Ascending aorta (tissue), 2 donors: ENCODE results near the gene EDN2. TPM values are rescaled to one million over a fixed set of nuclear protein-coding genes. Genes with fewer than 3 reads are reported as not detected.
A peak's percentile ranks its signal among the peaks of the same experiment; 100 is the strongest.

Experiments used
- DNase-seq, 2 donors: peaks; one replicate each; pipeline ENCODE4 v3.0.0-alpha.2; 2019; ENCODE audit warnings: low spot score in 2 of 2
- H3K27ac ChIP-seq, 2 donors: fragments of 200-600 bp; sonication (generic); one replicate each; pipeline ENCODE4 v1.5.1; 2016 to 2017; ENCODE audit warnings: mild to moderate bottlenecking in 1 of 2
- H3K27me3 ChIP-seq: fragments of 200-600 bp; sonication (generic); one replicate; pipeline ENCODE4 v1.5.1; 2017
- H3K36me3 ChIP-seq, 2 donors: fragments of 200-600 bp; sonication (generic); one replicate each; pipeline ENCODE4 v1.5.1; 2016
- H3K4me1 ChIP-seq, 2 donors: fragments of 200-600 bp; sonication (generic); one replicate each; pipeline ENCODE4 v1.5.1; 2016 to 2017; ENCODE audit warnings: mild to moderate bottlenecking in 1 of 2
- H3K4me3 ChIP-seq, 2 donors: fragments of 200-600 bp; sonication (generic); one replicate each; pipeline ENCODE4 v1.5.1; 2016 to 2017; ENCODE audit warnings: mild to moderate bottlenecking in 1 of 2
- H3K9me3 ChIP-seq, 2 donors: fragments of 200-600 bp; sonication (generic); one replicate each; pipeline ENCODE4 v1.5.1; 2016
- intact Hi-C: fragments of 100-400 bp; cut with DNase I; formaldehyde crosslinking; loops from one replicate; pipeline ENCODE4 v1.15.1; 2023
- total RNA-seq: library from RNA; depleted of rRNA; stranded (reverse); fragments of >200 nt; gene quantifications from one replicate; pipeline ENCODE4 v1.1.0, GENCODE V29; 2016
- TF ChIP-seq, protein P1 (sequence below), 3 experiments: fragments of 200-600 bp in 2 of 3; fragments of 450-650 bp in 1 of 3; sonication (generic) in 2 of 3; IDR thresholded peaks; one replicate each; pipeline ENCODE4 v1.5.1; 2016 to 2019; ENCODE audit warnings: antibody characterized with exemption in 3 of 3, mild to moderate bottlenecking in 1 of 3, moderate library complexity in 1 of 3

EDN2 gene
- total RNA-seq, 1 donor from 2014 or later = not detected

GRCh38 chr1:41504114-41505035 is 19.9 kb upstream of the EDN2 start:
- intact Hi-C loops = loop anchor here (5.0 kb wide), 1 partner anchor 122 kb away; no protein-coding TSS in a partner anchor
- no peaks in the 10 kb centered on the region for H3K9me3 ChIP-seq
- no peak overlapping the region for H3K27ac ChIP-seq
- TF ChIP-seq, protein P1, sequence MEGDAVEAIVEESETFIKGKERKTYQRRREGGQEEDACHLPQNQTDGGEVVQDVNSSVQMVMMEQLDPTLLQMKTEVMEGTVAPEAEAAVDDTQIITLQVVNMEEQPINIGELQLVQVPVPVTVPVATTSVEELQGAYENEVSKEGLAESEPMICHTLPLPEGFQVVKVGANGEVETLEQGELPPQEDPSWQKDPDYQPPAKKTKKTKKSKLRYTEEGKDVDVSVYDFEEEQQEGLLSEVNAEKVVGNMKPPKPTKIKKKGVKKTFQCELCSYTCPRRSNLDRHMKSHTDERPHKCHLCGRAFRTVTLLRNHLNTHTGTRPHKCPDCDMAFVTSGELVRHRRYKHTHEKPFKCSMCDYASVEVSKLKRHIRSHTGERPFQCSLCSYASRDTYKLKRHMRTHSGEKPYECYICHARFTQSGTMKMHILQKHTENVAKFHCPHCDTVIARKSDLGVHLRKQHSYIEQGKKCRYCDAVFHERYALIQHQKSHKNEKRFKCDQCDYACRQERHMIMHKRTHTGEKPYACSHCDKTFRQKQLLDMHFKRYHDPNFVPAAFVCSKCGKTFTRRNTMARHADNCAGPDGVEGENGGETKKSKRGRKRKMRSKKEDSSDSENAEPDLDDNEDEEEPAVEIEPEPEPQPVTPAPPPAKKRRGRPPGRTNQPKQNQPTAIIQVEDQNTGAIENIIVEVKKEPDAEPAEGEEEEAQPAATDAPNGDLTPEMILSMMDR (IDR thresholded peaks at IDR 0.05) = no peak
- peaks cover 6 to 22% of the 10 kb centered on the region in 2 donors for H3K4me1 ChIP-seq
- no peak for DNase-seq
- no peaks in the 10 kb centered on the region for H3K36me3 ChIP-seq
- no peak overlapping the region for H3K4me3 ChIP-seq
- H3K27me3 ChIP-seq = no peaks in the 10 kb centered on the region

GRCh38 chr1:41503538-41504113 is 19.1 kb upstream of the EDN2 start:
- H3K9me3 ChIP-seq = no peaks in the 10 kb centered on the region
- no peak overlapping the region for H3K4me3 ChIP-seq
- H3K36me3 ChIP-seq = no peaks in the 10 kb centered on the region
- TF ChIP-seq, protein P1 (IDR thresholded peaks at IDR 0.05) = no peak
- H3K4me1 ChIP-seq = peaks cover 12 to 28% of the 10 kb centered on the region in 2 donors
- intact Hi-C loops = loop anchor here (5.0 kb wide), 1 partner anchor 121 kb away; no protein-coding TSS in a partner anchor
- DNase-seq = no peak
- H3K27me3 ChIP-seq = no peaks in the 10 kb centered on the region
- H3K27ac ChIP-seq = no peak overlapping the region

DNA sequence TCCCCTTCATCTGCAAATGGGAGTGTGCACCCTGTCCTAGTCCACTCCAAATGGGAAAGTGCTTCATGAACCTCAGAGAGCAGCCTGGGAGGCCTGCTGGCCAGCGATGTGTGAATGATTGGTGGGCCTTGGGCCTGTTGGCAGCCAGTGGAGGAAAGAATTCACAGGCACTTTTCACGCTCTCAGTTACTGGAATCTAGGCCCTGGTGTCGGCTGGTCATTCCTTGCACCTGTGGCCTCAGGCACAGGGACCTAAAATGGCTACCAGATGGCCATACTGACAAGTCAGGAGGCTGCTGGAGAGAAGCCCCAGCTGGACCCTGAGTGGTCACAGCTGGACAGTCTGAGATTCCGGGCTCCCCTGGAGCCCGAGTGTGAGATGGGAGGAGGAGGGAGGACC is 18.4 kb upstream of the EDN2 start:
- Histone ChIP-seq H3K4me1 (peaks cover 12 to 34% of the 10 kb centered on the region in 2 donors), H3K27ac (no peak overlapping the region), H3K27me3 (no peaks in the 10 kb centered on the region), H3K4me3 (no peak overlapping the region), H3K9me3 (no peaks in the 10 kb centered on the region), H3K36me3 (no peaks in the 10 kb centered on the region)
- DNase-seq = no peak
- intact Hi-C loops = loop anchor here (5.0 kb wide), 1 partner anchor 121 kb away; no protein-coding TSS in a partner anchor
- TF ChIP-seq, protein P1 (IDR thresholded peaks at IDR 0.05) = no peak

DNA sequence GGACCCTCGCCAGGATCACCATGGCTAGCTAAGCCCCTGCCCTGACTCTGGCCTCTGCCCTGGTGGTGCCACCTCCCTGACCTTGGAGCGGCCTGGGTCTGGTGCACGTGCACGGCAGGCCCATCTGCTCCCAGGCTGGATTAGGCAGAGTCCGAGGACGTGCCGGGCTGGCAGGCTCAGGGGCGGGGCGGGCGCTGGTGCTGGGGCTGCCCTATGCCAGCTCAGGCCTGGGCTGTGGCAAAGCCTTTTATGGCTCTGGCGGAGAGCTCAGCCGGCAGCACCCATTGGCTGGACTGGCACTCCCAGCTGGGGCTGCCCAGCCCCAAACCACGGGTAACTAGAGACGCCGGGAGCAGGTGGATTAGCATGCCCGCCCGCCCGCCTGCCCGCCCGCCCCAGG is 17.1 kb upstream of the EDN2 start:
- Histone ChIP-seq H3K27ac (peak overlapping the region; percentile 93 to 97), H3K4me3 (no peak overlapping the region), H3K27me3 (no peaks in the 10 kb centered on the region), H3K36me3 (no peaks in the 10 kb centered on the region), H3K9me3 (no peaks in the 10 kb centered on the region), H3K4me1 (peaks cover 18 to 41% of the 10 kb centered on the region in 2 donors)
- no peak for DNase-seq
- intact Hi-C loops = loop anchor here (5.0 kb wide), 1 partner anchor 119 kb away; no protein-coding TSS in a partner anchor
- TF ChIP-seq, protein P1 (IDR thresholded peaks at IDR 0.05) = no peak

DNA sequence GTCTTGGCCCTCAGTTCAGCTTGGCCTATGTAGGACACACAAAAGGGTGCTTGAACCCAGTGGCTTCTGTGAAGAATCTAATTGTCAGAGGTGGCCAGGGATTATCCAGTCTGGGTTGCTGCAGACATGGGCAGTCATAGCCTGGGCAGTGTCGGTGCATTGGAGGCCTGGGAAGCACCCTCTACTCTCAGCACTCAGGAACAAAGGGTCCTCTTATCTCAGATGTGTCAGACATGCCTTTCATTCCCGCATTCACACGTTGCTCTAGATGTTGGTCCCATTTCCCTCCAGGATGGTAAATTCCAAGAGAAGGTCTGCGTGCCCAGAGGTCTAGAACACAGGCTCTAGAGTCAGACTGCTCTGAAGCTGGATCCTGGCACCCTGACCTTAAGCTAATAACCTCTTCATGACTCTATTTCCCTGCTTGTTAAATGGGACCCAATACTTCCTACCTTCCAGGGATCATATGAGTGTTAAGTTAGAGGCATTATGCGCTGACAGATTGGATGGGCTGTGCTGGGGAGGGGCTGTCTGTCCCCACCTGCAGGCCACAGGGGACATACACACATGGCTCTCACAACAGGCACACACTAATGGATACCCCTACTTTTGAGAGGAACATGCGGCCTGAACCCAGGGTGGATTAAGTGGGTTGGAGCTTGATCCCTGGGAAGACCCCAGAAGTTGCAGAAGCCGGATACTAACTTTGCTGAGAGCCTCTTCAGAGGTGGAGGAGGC is 16.5 kb upstream of the EDN2 start:
- TF ChIP-seq, protein P1 (IDR thresholded peaks at IDR 0.05) = no peak
- no peaks in the 10 kb centered on the region for H3K36me3 ChIP-seq
- intact Hi-C loops = loop anchor here (5.0 kb wide), 1 partner anchor 119 kb away; no protein-coding TSS in a partner anchor
- peaks cover 22 to 45% of the 10 kb centered on the region in 2 donors for H3K4me1 ChIP-seq
- H3K27me3 ChIP-seq = no peaks in the 10 kb centered on the region
- H3K4me3 ChIP-seq = no peak overlapping the region
- DNase-seq = no peak
- no peaks in the 10 kb centered on the region for H3K9me3 ChIP-seq
- peak overlapping the region; percentile 93 to 97 for H3K27ac ChIP-seq
